Upper lobe of left lung (tissue), 4 donors: Measurements from ENCODE around the gene HNRNPAB.

Experiments
- CTCF ChIP-seq, 6 experiments: fragments of 450-650 bp in 4 of 6; fragments of 200-600 bp in 2 of 6; sonication (generic) in 2 of 6; IDR thresholded peaks; one replicate each; pipeline ENCODE4 v1.5.1; 2016 to 2019; ENCODE audit warnings: antibody characterized with exemption in 6 of 6
- EP300 ChIP-seq, 4 donors: sonication (generic); formaldehyde crosslinking; IDR thresholded peaks; one replicate each; pipeline ENCODE4 v1.5.1; 2017; ENCODE audit warnings: antibody characterized with exemption in 4 of 4, control low read depth in 2 of 4
- POLR2A ChIP-seq, 4 donors: fragments of 450-650 bp; IDR thresholded peaks; one replicate each; pipeline ENCODE4 v1.5.1; 2016 to 2017; ENCODE audit warnings: antibody characterized with exemption in 4 of 4, mild to moderate bottlenecking in 2 of 4
- POLR2AphosphoS5 ChIP-seq, 2 donors: sonication (generic); formaldehyde crosslinking; IDR thresholded peaks; one replicate each; pipeline ENCODE4 v1.5.1; 2017; ENCODE audit warnings: antibody characterized with exemption in 2 of 2

GRCh38 chr5:178225174-178225573 lies 20.8 kb downstream of the HNRNPAB start:
- TF ChIP-seq CTCF (IDR thresholded peaks at IDR 0.05) (no peak), POLR2A (IDR thresholded peaks at IDR 0.05) (no peak), POLR2AphosphoS5 (IDR thresholded peaks at IDR 0.05) (no peak), EP300 (IDR thresholded peaks at IDR 0.05) (no peak)
